ENCODE results near the gene SMPD4.
"Not testable (repeated sequence)": the region's sequence is repeated elsewhere in the genome, so short reads cannot be mapped to it uniquely, and the experiment has no call there.

The SMPD4 gene

DNA sequence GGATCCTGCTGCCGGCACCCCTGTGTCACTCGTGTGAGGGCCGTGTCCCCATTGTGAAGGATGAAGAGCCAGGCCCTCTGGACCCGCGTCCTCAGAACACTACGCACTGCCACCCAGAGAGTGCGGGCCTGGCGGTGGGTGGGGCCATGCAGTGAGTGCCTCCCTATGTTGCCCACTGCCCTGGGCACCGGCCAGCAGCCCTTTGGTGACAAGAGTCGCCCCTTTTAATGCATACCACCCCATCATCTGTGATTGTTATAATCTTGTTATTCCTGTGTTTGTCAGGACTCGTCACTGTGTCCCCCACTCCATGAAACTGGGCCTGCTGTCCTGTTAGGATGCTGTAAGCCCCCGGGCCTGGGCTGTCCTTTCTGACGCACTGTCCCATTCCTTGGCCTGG, 43.1 kb downstream of the SMPD4 start:
- DNase-seq = not testable (repeated sequence)

DNA sequence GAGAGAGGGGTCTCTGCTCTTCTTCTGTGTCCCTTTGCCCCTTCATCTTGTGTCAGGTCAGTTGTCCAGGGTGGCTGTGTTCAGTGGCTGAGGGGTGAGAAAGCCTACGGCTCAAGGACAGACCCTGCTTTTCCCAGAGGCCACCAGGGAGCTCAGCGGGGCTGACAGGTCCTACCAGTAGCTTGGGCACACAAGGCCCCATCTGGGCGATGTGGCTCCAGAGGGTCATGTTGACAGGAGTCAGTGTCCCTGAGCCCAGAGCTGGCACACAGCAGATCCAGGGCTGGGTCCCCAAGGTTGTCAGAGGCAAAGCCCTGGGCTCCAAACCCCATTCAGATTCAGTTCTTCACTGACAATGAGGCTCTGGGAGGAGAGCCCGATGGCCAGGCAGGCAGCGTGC, 44.3 kb downstream of the SMPD4 start:
- DNase-seq = not testable (repeated sequence)

- DNase-seq = not testable (repeated sequence)
Observed at GRCh38 chr2:130136546-130136945, 44.9 kb downstream of the SMPD4 start.

- DNase-seq = no peak
Observed at GRCh38 chr2:130135692-130136541, 45.5 kb downstream of the SMPD4 start.

- DNase-seq = not testable (repeated sequence)
Observed at GRCh38 chr2:130129120-130129829, 52.1 kb downstream of the SMPD4 start, which contains the start of gene POTEF. POTEF (minus strand) TSS chr2:130129222; CDS start chr2:130120515, 8,707 bp downstream.

GRCh38 chr2:130128464-130128863, 52.9 kb downstream of the SMPD4 start:
- DNase-seq = not testable (repeated sequence)

DNA sequence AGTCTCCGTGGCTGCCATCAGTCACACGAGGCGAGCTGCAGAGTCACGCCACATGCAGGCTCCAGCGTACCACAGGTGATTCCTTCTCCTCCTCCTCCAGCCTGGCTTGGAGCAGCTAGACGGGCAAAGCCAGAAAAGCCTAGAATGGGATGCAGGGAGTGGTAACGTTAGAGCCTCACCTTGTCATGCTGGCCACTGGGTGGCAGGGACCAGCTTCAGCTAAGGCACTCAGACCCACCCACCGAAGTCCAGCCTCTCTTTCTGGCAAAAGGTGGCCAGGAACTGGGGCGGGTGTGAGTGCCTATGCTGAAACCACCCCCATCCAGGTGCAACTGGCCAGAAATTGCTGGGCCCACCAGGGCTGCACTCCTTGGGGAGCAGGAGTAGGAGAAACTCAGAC, 53.7 kb downstream of the SMPD4 start:
- DNase-seq = not testable (repeated sequence)

- not testable (repeated sequence) for DNase-seq
Observed at GRCh38 chr2:130120924-130121323, 60.5 kb downstream of the SMPD4 start.

GRCh38 chr2:130102597-130103363, 78.6 kb downstream of the SMPD4 start:
- not testable (repeated sequence) for DNase-seq
